AG08396 (cell line): ENCODE results near the gene LIPC.
A peak's percentile ranks its signal among the peaks of the same experiment; 100 is the strongest.

ENCODE experiments used
- DNase-seq: peaks from one replicate; pipeline ENCODE4 v3.0.0; 2012; ENCODE audit warnings: low spot score, mixed read lengths

The LIPC gene

GRCh38 chr15:58436552-58436951 lies 4.8 kb downstream of the LIPC start:
- no peak for DNase-seq

- no peak for DNase-seq
Observed at GRCh38 chr15:58437531-58438105, 5.8 kb downstream of the LIPC start.

- no peak for DNase-seq
Observed at GRCh38 chr15:58438111-58438510, 6.3 kb downstream of the LIPC start.

- peak; percentile 23 for DNase-seq
Observed at GRCh38 chr15:58438956-58439355, 7.2 kb downstream of the LIPC start.

- peak; percentile 59 for DNase-seq
Observed at GRCh38 chr15:58440158-58440910, 8.5 kb downstream of the LIPC start.

GRCh38 chr15:58440922-58441321 lies 9.1 kb downstream of the LIPC start:
- no peak for DNase-seq

- peak; percentile 69 for DNase-seq
Observed at GRCh38 chr15:58441376-58442070, 9.7 kb downstream of the LIPC start.

DNA sequence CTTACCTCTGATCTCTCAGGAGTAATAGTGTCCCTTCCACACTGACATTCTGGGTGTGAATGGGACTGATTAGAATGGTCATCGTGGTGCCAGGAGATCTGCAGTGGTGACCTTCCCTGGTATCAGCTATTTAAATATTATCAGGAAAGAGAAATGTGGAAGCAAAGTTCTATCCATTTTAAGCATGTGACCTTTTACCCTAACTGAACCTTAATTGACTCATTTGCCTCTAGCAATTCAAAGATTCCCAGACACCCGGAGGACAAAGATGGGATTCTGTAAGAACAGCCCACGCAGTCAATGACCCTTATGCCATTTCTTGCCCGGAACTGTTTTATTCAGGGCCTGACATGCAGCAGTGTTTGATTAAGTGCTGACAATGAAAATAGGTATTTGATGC lies 10.3 kb downstream of the LIPC start:
- no peak for DNase-seq

- no peak for DNase-seq
Observed at GRCh38 chr15:58443308-58443707, 11.5 kb downstream of the LIPC start.

GRCh38 chr15:58444056-58444455 lies 12.3 kb downstream of the LIPC start:
- DNase-seq: no peak

- DNase-seq: no peak
Observed at GRCh38 chr15:58444658-58445332, 13.0 kb downstream of the LIPC start.

- no peak for DNase-seq
Observed at GRCh38 chr15:58445865-58446264, 14.1 kb downstream of the LIPC start.

- DNase-seq: no peak
Observed at GRCh38 chr15:58446521-58446920, 14.7 kb downstream of the LIPC start.

DNA sequence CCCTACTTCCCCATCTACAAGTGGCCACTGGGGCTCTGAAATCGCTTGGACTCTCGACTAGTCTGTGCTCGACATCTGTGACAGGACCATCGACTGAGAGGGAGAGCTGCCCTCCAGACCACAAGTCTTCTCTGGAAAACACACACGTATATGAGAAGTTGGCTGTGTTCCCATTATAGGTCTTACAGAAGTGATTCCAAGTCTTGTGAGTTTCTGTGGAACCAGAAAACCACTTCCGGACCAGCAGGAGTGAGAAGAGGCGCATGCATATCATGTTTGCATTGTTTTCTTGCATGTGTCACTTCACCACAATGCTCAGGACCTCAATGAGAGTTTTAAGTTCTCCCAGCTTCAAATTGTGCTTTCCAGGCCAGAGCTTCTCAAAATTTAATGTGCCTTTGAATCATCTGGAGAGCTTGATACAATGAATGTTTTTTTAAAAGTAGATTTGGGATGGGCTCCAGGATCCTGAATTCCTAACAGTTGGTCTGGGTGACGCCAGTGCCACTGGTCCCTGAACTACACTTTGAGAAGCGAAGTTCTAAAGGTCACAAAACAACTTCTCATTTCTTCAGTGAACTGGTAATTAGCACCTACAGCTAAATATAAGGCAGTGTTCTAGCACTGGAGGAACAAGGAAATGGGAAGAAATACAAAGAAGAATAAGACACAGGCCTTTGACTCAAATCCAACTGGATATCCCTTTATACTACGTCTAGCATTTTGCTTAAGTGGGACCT lies 15.7 kb downstream of the LIPC start:
- no peak for DNase-seq

GRCh38 chr15:58448331-58448730 lies 16.5 kb downstream of the LIPC start:
- DNase-seq: no peak

GRCh38 chr15:58448906-58449305 lies 17.1 kb downstream of the LIPC start:
- no peak for DNase-seq

- DNase-seq: no peak
Observed at GRCh38 chr15:58451826-58452225, 20.0 kb downstream of the LIPC start.

DNA sequence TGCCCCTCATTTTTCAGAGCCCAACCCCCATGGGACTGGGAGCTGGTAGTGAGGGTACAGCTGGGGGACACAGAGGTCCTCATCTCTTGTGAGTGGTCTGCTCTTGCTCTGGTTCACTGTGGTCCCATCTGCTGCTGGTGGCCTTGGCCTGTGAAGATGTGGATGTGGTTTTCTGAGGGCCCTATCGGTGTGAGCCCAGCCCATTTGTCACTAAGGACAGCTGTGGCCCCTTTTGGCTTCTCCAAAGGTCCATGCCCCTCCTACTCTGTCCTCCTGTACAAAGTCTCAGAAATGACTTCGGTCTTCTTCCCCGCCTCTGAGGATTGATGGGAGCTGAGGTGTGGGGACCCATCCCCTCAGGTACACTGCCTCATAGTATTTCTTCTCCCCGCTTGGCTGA lies 21.0 kb downstream of the LIPC start:
- no peak for DNase-seq

- DNase-seq: no peak
Observed at GRCh38 chr15:58453931-58454793, 22.4 kb downstream of the LIPC start.

GRCh38 chr15:58454950-58455401 lies 23.2 kb downstream of the LIPC start:
- no peak for DNase-seq

DNA sequence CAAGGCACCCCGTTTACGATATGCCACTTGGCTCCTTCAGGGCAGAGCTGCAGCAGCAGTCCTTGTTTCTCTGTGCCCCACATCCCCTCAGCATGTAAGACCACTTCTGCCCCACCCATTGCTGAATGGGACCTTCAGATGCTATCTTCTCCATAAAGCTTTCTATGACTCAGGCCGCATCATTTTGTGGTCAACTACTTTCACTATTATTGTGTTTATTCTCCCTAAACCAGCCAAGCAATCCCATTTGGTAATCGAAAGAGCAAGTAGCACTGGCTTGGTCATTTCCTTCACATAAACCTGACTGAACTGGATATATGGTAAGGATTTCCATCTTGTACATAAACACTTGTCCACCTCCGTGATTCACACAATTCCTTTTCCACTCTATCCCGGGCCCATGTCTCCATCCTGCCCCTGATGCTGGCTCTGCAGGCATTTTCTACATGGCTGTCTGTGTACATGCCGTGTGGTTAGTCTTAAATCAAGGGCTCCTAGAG lies 25.7 kb downstream of the LIPC start:
- DNase-seq: peak; percentile 59
